HCT116 (cell line): ENCODE data around the gene PBLD.
"Not testable (repeated sequence)": the region's sequence is repeated elsewhere in the genome, so short reads cannot be mapped to it uniquely, and the experiment has no call there.

Source experiments
- CEBPB ChIP-seq: IDR thresholded peaks from 2 replicates; pipeline ENCODE4 v1.6.1; 2012; ENCODE audit warnings: low read depth
- CTCF ChIP-seq, 3 experiments: fragments of 200-600 bp in 1 of 3; sonication (generic) in 1 of 3; IDR thresholded peaks in 2 of 3; conservative IDR thresholded peaks in 1 of 3; 2 replicates each; pipeline ENCODE4 v1.5.1; 2012 to 2017; ENCODE audit warnings: low read depth in 2 of 3, low read length in 2 of 3, antibody characterized with exemption in 1 of 3, borderline replicate concordance in 1 of 3, control low read depth in 1 of 3, mild to moderate bottlenecking in 1 of 3, mixed read lengths in 1 of 3, mixed run types in 1 of 3, moderate library complexity in 1 of 3; ENCODE audit not compliant: insufficient read depth in 1 of 3
- EGR1 ChIP-seq: IDR thresholded peaks from 2 replicates; pipeline ENCODE4 v1.6.1; 2012; ENCODE audit warnings: low read depth
- EZH2 ChIP-seq: fragments of 200-600 bp; sonication (generic); IDR thresholded peaks from 2 replicates; pipeline ENCODE4 v1.6.1; 2017; ENCODE audit warnings: antibody characterized with exemption, mixed run types
- EZH2phosphoT487 ChIP-seq: fragments of 200-600 bp; IDR thresholded peaks from 2 replicates; pipeline ENCODE4 v1.6.1; 2018; ENCODE audit warnings: antibody characterized with exemption, borderline replicate concordance
- FOSL1 ChIP-seq: IDR thresholded peaks from 2 replicates; pipeline ENCODE4 v1.6.1; 2012; ENCODE audit warnings: low read depth
- POLR2A ChIP-seq: IDR thresholded peaks from 2 replicates; pipeline ENCODE4 v1.7.0; 2011; ENCODE audit warnings: borderline replicate concordance; ENCODE audit not compliant: insufficient read depth, insufficient read length; ENCODE audit errors: extremely low read depth
- POLR2AphosphoS5 ChIP-seq: IDR thresholded peaks from 2 replicates; pipeline ENCODE4 v1.6.1; 2011; ENCODE audit warnings: mild to moderate bottlenecking, low read depth, low read length, moderate library complexity
- SIN3A ChIP-seq: IDR thresholded peaks from 2 replicates; pipeline ENCODE4 v1.6.1; 2012; ENCODE audit warnings: low read depth
- ZNF274 ChIP-seq: fragments of 200-500 bp; sonication (Bioruptor generic); IDR thresholded peaks from 2 replicates; pipeline ENCODE4 v1.6.1; 2014; ENCODE audit warnings: mild to moderate bottlenecking, low read depth, low read length, inconsistent platforms
- TF ChIP-seq, protein P1 (sequence below): IDR thresholded peaks from 2 replicates; pipeline ENCODE4 v1.6.1; 2012
- TF ChIP-seq, protein P2 (sequence below): IDR thresholded peaks from 2 replicates; pipeline ENCODE4 v1.6.1; 2012; ENCODE audit warnings: low read depth

DNA sequence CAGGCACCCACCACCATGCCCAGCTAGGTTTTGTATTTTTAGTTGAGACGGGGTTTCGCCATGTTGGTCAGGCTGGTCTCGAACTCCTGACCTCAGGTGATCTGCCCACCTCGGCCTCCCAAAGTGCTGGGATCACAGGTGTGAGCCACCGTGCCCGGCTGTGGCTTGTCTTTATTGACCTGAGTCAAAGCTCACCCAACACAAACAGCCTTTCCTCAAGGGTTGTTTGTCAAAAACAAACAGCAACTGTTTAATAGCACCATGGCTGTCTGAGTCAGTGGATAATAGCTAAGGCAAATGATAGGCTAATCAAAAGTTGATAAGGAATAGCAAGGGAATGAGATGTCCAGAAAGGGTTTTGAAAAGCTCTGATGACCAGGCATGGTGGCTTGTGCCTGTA, 17.8 kb downstream of the PBLD start:
- not testable (repeated sequence) for TF ChIP-seq POLR2A; POLR2AphosphoS5; EZH2phosphoT487; CEBPB; FOSL1; CTCF (IDR thresholded peaks at IDR 0.05 in 2 of 3, conservative IDR thresholded peaks at IDR 0.05 in 1 of 3; ENCODE audit: borderline replicate concordance in 1 of 3, insufficient read depth in 1 of 3, low read depth in 2 of 3, low read length in 2 of 3); SIN3A; EGR1; EZH2; ZNF274
- TF ChIP-seq, protein P1, sequence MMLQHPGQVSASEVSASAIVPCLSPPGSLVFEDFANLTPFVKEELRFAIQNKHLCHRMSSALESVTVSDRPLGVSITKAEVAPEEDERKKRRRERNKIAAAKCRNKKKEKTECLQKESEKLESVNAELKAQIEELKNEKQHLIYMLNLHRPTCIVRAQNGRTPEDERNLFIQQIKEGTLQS: not testable (repeated sequence)
- TF ChIP-seq, protein P2, sequence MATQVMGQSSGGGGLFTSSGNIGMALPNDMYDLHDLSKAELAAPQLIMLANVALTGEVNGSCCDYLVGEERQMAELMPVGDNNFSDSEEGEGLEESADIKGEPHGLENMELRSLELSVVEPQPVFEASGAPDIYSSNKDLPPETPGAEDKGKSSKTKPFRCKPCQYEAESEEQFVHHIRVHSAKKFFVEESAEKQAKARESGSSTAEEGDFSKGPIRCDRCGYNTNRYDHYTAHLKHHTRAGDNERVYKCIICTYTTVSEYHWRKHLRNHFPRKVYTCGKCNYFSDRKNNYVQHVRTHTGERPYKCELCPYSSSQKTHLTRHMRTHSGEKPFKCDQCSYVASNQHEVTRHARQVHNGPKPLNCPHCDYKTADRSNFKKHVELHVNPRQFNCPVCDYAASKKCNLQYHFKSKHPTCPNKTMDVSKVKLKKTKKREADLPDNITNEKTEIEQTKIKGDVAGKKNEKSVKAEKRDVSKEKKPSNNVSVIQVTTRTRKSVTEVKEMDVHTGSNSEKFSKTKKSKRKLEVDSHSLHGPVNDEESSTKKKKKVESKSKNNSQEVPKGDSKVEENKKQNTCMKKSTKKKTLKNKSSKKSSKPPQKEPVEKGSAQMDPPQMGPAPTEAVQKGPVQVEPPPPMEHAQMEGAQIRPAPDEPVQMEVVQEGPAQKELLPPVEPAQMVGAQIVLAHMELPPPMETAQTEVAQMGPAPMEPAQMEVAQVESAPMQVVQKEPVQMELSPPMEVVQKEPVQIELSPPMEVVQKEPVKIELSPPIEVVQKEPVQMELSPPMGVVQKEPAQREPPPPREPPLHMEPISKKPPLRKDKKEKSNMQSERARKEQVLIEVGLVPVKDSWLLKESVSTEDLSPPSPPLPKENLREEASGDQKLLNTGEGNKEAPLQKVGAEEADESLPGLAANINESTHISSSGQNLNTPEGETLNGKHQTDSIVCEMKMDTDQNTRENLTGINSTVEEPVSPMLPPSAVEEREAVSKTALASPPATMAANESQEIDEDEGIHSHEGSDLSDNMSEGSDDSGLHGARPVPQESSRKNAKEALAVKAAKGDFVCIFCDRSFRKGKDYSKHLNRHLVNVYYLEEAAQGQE: not testable (repeated sequence)
